ENCODE measurements around the gene UBA52. TPM values are rescaled to one million over a fixed set of nuclear protein-coding genes. Genes with fewer than 3 reads are reported as not detected.

The UBA52 gene
- total RNA-seq, 1 donor from 2014 or later: 625 TPM

GRCh38 chr19:18562086-18562485 lies 9.6 kb upstream of the UBA52 start:
- Mint-ChIP-seq H3K36me3 (peaks cover 9% of the 10 kb centered on the region), H3K27me3 (ENCODE audit: insufficient read depth, low read depth) (no peaks in the 10 kb centered on the region), H3K27ac (no peak overlapping the region), H3K9me3 (no peaks in the 10 kb centered on the region), H3K4me1 (peaks cover 8% of the 10 kb centered on the region), H3K4me3 (no peak overlapping the region)
- Histone ChIP-seq H3K4me3 (no peak overlapping the region), H3K79me2 (ENCODE audit: low read depth) (peaks cover 29% of the 10 kb centered on the region), H3K27me3 (no peaks in the 10 kb centered on the region), H3K9me3 (ENCODE audit: low read depth) (no peaks in the 10 kb centered on the region), H3K36me3 (no peaks in the 10 kb centered on the region), H3K9ac (no peak overlapping the region), H4K20me1 (ENCODE audit: low read depth) (peaks cover 9% of the 10 kb centered on the region), H3F3A (ENCODE audit: low read depth) (peaks cover 12% of the 10 kb centered on the region), H3K4me1 (no peaks in the 10 kb centered on the region), H3K4me2 (no peak overlapping the region), H2AFZ (replicated peaks) (no peak overlapping the region), H3K27ac (no peak overlapping the region)
- no peak for DNase-seq (ENCODE audit: low spot score)
- TF ChIP-seq EZH2 (IDR thresholded peaks at IDR 0.05) (no peak), CTCF (IDR thresholded peaks at IDR 0.05) (no peak), EZH2phosphoT487 (IDR thresholded peaks at IDR 0.05) (no peak)

GRCh38 chr19:18566953-18567352 lies 4.7 kb upstream of the UBA52 start:
- Histone ChIP-seq H3K27me3 (no peaks in the 10 kb centered on the region), H2AFZ (replicated peaks) (no peak overlapping the region), H3K36me3 (no peaks in the 10 kb centered on the region), H3K4me1 (no peaks in the 10 kb centered on the region), H3K4me2 (no peak overlapping the region), H4K20me1 (ENCODE audit: low read depth) (peaks cover 2% of the 10 kb centered on the region), H3F3A (ENCODE audit: low read depth) (peaks cover 24% of the 10 kb centered on the region), H3K4me3 (no peak overlapping the region), H3K79me2 (ENCODE audit: low read depth) (peaks cover 3% of the 10 kb centered on the region), H3K9ac (no peak overlapping the region), H3K9me3 (ENCODE audit: low read depth) (no peaks in the 10 kb centered on the region), H3K27ac (no peak overlapping the region)
- Mint-ChIP-seq H3K4me3 (no peak overlapping the region), H3K9me3 (no peaks in the 10 kb centered on the region), H3K27me3 (ENCODE audit: insufficient read depth, low read depth) (peaks cover 2% of the 10 kb centered on the region), H3K4me1 (peaks cover 3% of the 10 kb centered on the region), H3K27ac (no peak overlapping the region), H3K36me3 (peaks cover 22% of the 10 kb centered on the region)
- TF ChIP-seq EZH2 (IDR thresholded peaks at IDR 0.05) (no peak), CTCF (IDR thresholded peaks at IDR 0.05) (no peak), EZH2phosphoT487 (IDR thresholded peaks at IDR 0.05) (no peak)
- DNase-seq (ENCODE audit: low spot score): no peak

GRCh38 chr19:18568367-18568766 lies 3.3 kb upstream of the UBA52 start:
- peaks cover 24% of the 10 kb centered on the region for H3F3A ChIP-seq (ENCODE audit: low read depth)
- Mint-ChIP-seq H3K27me3 (ENCODE audit: insufficient read depth, low read depth) (peaks cover 7% of the 10 kb centered on the region), H3K4me3 (no peak overlapping the region), H3K27ac (no peak overlapping the region), H3K9me3 (no peaks in the 10 kb centered on the region), H3K4me1 (peaks cover 13% of the 10 kb centered on the region), H3K36me3 (peaks cover 22% of the 10 kb centered on the region)
- H4K20me1 ChIP-seq (ENCODE audit: low read depth): peaks cover 16% of the 10 kb centered on the region
- H3K27me3 ChIP-seq: no peaks in the 10 kb centered on the region
- DNase-seq (ENCODE audit: low spot score): no peak
- H3K36me3 ChIP-seq: no peaks in the 10 kb centered on the region
- TF ChIP-seq EZH2phosphoT487 (IDR thresholded peaks at IDR 0.05) (no peak), EZH2 (IDR thresholded peaks at IDR 0.05) (no peak), CTCF (IDR thresholded peaks at IDR 0.05) (no peak)
- H3K4me2 ChIP-seq: no peak overlapping the region
- H3K9me3 ChIP-seq (ENCODE audit: low read depth): no peaks in the 10 kb centered on the region
- H3K4me3 ChIP-seq: no peak overlapping the region
- H3K9ac ChIP-seq: no peak overlapping the region
- H3K27ac ChIP-seq: no peak overlapping the region
- peaks cover 9% of the 10 kb centered on the region for H3K4me1 ChIP-seq
- H3K79me2 ChIP-seq (ENCODE audit: low read depth): peaks cover 17% of the 10 kb centered on the region
- no peak overlapping the region for H2AFZ ChIP-seq (replicated peaks)
